ENCODE measurements around the gene ABHD16B.

ABHD16B gene

DNA sequence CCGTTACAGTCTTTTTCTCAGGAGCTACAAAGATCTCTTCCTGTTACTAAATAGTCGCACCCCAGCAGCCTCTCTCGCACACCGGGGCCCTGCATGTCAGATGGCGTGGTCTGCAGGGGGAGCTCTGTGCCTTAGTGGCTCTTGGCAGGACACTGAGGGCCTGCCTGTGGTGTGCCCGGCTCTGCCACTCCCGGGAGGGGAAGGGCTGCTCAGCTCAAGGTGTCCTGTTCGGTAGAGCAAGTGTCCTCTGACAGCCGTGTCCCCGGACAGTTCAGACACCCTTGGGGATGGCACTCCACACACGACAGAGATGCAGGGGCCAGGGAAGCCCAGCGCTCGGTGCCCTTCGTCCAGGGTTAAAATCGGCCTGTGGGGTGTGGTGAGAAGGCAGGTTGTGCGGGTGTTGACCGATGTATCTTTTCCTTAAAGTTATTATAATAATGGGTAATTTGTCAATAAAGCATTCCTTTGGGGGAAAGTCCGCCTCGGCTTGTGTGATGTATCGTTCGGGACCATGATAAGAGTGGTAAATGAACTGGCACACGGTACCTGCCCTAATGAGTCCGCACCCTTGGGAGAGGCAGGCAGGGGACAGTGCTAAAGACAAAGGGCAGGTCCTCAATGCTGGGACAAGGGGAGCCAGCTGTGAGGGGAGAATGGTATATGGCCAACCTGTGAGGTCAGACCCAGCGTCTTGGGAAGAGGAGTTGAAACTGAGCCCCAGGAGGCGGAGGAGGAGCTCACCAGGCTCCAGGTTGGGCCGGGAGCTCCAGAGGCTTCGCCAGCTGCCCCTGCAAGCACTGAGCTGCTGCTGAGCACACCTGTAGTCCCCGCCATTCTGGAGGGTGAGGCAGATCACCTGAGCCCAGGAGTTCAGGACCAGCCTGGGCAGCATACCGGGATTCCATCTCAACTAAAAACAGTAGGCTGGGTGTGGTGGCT, 30.0 kb downstream of the ABHD16B start:
- peaks cover 5% of the 10 kb centered on the region for H3K4me1 ChIP-seq (ENCODE audit: control insufficient read depth, insufficient read depth, low read length)
- H3K27ac ChIP-seq (ENCODE audit: low read depth, low read length), result no peak overlapping the region
- H3K4me3 ChIP-seq (ENCODE audit: low read length), result no peak overlapping the region
- H3K36me3 ChIP-seq (ENCODE audit: control insufficient read depth, insufficient read depth, low read length), result peaks cover 15% of the 10 kb centered on the region
- no peak overlapping the region for H3K9ac ChIP-seq (ENCODE audit: low read length)
- H3K27me3 ChIP-seq (ENCODE audit: control insufficient read depth, insufficient read depth, low read length), result no peaks in the 10 kb centered on the region

DNA sequence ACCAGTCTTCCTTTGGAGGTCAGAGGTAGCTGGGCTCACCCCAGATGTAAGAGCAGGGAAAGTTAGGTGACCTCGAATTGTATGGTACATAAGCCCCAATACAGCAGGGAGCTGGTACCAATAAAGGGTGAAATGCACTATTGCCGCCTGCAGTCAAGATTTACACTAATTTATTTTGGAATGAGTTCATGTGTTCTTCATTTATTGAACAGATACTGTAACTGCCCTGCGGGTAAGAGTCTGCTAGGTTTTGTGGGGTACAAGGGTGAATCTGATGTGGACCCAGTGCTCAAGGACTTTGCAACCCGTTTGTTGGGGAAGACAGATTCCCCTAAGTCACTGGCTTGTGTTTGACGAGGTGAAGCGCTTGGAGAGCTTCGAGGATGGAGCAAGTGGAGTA, 31.1 kb downstream of the ABHD16B start:
- Histone ChIP-seq H3K27ac (ENCODE audit: low read depth, low read length) (no peak overlapping the region), H3K4me1 (ENCODE audit: control insufficient read depth, insufficient read depth, low read length) (peaks cover 10% of the 10 kb centered on the region), H3K4me3 (ENCODE audit: low read length) (no peak overlapping the region), H3K9ac (ENCODE audit: low read length) (no peak overlapping the region), H3K27me3 (ENCODE audit: control insufficient read depth, insufficient read depth, low read length) (no peaks in the 10 kb centered on the region), H3K36me3 (ENCODE audit: control insufficient read depth, insufficient read depth, low read length) (peaks cover 15% of the 10 kb centered on the region)

DNA sequence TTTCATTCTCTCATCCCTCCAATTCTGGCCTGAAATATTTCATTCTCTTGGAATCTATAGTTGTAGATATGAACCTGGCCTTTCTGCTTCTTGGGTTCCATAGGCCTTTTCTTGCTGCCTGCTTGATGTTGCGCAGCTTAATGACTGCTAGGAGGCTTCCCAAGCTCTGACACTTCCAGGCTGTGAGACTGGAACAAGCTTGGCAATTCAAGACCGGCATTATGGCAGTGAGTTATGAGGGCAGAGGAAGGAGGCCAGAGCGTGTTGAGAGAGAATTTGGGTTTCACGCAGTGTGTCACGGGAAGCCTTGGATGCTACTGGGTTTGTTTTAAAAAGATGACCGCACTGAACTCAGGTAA, 32.7 kb downstream of the ABHD16B start:
- H3K4me1 ChIP-seq (ENCODE audit: control insufficient read depth, insufficient read depth, low read length), result peaks cover 10% of the 10 kb centered on the region
- H3K27ac ChIP-seq (ENCODE audit: low read depth, low read length), result no peak overlapping the region
- H3K9ac ChIP-seq (ENCODE audit: low read length), result no peak overlapping the region
- peak overlapping the region; percentile 57 for H3K4me3 ChIP-seq (ENCODE audit: low read length)
- H3K36me3 ChIP-seq (ENCODE audit: control insufficient read depth, insufficient read depth, low read length), result peaks cover 13% of the 10 kb centered on the region
- no peaks in the 10 kb centered on the region for H3K27me3 ChIP-seq (ENCODE audit: control insufficient read depth, insufficient read depth, low read length)

DNA sequence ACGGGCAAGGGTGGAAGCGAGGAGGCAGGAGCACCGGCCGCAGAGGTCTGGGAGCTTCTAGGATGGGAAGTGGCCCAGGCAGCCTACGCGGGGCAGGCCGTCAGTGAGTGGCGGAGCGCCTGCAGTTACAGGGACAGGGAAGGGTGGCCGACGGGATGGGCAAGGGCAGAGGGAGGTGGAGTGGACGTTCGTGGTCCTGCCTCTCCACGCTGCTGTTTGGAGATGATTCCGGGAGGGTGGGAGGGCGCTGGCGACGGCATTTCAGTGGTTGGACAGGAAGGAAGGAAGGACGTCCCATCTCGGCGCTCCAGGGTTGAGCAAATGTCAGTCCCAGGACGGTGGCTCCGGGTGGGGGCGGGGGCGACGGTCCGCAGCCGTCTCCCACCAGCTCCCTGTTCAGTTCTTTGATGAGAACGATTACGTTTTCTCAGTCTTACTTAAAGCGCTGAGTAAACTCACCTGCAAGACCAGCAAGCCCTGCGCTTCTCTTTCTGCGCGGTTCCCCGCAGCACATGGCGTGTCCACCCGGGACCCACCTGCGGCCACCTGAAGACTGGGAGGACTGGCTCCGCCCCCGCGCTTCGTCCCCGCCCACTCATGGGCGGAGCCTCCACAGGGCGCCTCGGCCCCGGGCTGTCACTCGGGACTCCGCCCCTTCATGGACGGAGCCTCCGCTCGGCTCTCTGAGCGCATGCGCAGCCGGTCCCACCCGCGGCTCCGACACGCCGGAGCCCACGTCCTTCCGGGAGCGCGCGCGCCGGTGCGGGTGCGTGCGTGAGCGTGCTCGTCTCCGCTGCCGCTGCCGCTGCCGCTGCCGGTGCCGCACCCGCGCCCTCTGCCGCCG, 33.3 kb downstream of the ABHD16B start, which contains the start of gene DNAJC5:
Gene DNAJC5 (plus strand): TSS at position 769 of the 844 bp plus-strand sequence. CDS start 33,220 bp downstream, outside the sequence.
- H3K36me3 ChIP-seq (ENCODE audit: control insufficient read depth, insufficient read depth, low read length), result peaks cover 7% of the 10 kb centered on the region
- peaks cover 10% of the 10 kb centered on the region for H3K4me1 ChIP-seq (ENCODE audit: control insufficient read depth, insufficient read depth, low read length)
- peak within 1 kb of the TSS; percentile 3 for H3K9ac ChIP-seq (ENCODE audit: low read length)

DNA sequence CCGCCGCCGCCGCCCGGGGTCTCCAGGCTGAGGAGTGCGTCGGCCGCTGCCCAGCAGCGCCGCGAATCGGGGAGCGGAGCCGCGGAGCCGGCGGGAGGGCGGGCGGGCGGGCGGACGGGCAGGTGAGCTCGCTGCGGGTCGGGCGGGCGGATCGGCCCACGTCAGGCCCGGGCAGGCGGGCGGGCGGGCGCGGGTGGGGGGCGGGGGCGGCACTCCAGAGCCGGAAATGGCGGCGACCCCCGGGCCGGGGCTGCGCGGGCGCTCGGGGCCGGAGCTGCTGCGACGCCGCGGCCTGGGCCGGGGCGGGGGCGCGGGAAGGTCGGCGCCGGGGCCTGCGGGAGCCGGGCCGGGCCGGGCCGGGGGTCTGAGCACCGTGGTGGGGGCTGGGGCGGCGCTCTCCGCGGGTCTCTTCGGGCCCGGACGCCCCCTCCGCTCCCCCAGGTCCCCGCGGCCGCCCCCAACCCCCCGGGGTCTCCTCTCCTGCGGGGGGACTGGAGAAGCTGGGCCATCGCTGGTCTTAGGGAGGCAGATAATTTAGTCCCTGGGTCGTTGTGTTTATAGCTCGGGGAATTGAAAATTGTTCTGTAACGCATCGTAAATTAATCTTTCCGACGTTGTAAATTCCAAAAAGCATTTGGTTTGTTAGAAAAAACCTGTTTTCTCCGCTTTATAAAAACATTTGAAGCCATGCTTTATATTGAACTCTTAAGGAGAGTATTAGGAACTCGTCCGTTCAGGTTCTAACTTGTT, 34.1 kb downstream of the ABHD16B start:
- Histone ChIP-seq H3K36me3 (ENCODE audit: control insufficient read depth, insufficient read depth, low read length) (no peaks in the 10 kb centered on the region), H3K27ac (ENCODE audit: low read depth, low read length) (peak overlapping the region; percentile 32), H3K4me1 (ENCODE audit: control insufficient read depth, insufficient read depth, low read length) (peaks cover 10% of the 10 kb centered on the region), H3K27me3 (ENCODE audit: control insufficient read depth, insufficient read depth, low read length) (no peaks in the 10 kb centered on the region), H3K9ac (ENCODE audit: low read length) (peak overlapping the region; percentile 3), H3K4me3 (ENCODE audit: low read length) (peak overlapping the region; percentile 59)

More for the DNA sequence above, 33.3 kb downstream of the ABHD16B start, which contains the start of gene DNAJC5:
- no peaks in the 10 kb centered on the region for H3K27me3 ChIP-seq (ENCODE audit: control insufficient read depth, insufficient read depth, low read length)
- H3K27ac ChIP-seq (ENCODE audit: low read depth, low read length), result peak within 1 kb of the TSS; percentile 32
- peak within 1 kb of the TSS; percentile 59 for H3K4me3 ChIP-seq (ENCODE audit: low read length)

DNA sequence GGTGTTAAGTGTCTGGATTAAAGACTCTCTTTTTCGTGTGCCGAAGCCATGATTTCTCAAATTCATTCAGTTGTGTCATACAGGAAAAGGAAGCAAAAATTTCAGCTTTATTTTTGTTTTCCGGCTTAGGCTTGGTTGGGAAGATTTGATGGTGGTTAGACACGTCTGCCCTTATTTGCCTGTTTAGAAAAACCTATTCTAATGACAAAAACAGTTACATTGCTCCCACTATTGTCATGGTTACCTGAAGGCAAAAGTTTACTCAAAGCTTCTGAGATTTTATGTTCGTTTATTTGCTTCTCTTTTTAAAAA, 34.6 kb downstream of the ABHD16B start:
- Histone ChIP-seq H3K27ac (ENCODE audit: low read depth, low read length) (peak overlapping the region; percentile 32), H3K4me1 (ENCODE audit: control insufficient read depth, insufficient read depth, low read length) (peaks cover 10% of the 10 kb centered on the region), H3K27me3 (ENCODE audit: control insufficient read depth, insufficient read depth, low read length) (no peaks in the 10 kb centered on the region), H3K4me3 (ENCODE audit: low read length) (peak overlapping the region; percentile 59), H3K36me3 (ENCODE audit: control insufficient read depth, insufficient read depth, low read length) (no peaks in the 10 kb centered on the region), H3K9ac (ENCODE audit: low read length) (peak overlapping the region; percentile 3)

DNA sequence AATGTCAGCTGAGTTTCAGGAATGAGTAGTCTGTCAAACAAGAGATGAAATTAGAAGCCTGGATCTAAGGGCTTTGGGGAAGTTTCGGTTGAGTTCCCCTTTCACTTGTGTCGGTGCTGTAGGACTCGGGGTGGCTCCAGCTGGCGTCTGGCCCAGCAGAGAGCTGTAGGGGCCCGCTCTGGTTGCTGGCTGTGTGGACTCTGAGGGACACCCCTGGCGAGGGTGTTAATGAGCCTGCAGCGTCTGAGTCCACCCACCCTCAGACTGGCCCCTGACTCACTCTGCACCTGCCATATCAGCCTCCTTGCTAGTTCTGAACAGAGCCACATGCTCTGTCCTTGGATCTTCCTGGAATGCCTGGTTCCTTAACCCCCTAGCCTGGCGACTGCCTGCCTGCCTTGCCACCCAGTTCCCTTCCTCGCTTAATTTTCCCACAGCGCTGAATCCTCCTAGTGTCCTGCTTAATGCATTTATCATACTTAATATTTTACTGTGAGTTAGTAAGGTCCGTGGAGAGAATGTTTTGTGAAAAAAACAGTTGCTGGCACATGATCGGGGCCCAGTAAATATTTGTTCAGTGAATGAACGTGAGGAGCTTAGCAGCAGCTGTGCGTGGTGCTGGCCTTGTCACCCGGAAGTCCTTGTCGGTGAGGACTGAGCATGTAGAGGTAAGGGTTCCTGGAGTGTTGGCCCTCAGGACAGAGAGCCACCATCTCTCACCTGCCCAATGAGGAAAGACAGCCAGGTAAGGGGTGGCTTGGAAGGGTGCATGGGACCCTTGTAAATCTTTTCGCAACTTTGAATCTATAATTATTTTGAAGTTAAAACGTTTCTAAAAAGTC, 35.2 kb downstream of the ABHD16B start:
- Histone ChIP-seq H3K36me3 (ENCODE audit: control insufficient read depth, insufficient read depth, low read length) (no peaks in the 10 kb centered on the region), H3K27ac (ENCODE audit: low read depth, low read length) (peak overlapping the region; percentile 32), H3K4me1 (ENCODE audit: control insufficient read depth, insufficient read depth, low read length) (peaks cover 10% of the 10 kb centered on the region), H3K9ac (ENCODE audit: low read length) (peak overlapping the region; percentile 22), H3K27me3 (ENCODE audit: control insufficient read depth, insufficient read depth, low read length) (no peaks in the 10 kb centered on the region), H3K4me3 (ENCODE audit: low read length) (peak overlapping the region; percentile 59)

DNA sequence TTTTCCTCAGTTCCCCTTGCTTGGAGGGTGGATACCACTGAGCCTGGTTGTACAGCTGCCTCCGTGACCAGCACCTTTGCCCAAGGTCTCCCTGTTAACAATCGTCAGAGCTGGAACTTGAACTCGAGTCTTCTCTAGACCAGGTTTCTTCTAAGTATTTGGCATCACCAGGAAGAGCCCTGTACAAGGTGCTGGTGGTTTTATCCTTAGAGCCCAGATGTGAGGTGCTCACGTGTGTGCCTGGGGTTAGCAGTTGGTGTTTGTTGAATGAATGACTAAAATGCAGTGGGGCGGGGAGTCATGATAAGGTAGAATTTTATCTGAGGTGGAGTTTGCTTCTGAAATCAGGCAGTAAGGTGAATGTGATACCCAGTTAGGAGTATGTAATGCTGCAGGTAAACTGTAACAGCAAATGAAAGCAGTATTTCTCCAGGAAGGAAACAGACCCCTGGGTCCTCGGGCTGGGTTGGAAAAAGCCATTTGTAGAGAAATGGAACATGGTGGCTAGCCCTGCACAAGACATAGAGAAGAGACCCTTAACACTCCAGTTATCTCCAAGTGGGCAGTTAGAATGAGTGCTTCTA, 36.8 kb downstream of the ABHD16B start:
- H3K27ac ChIP-seq (ENCODE audit: low read depth, low read length), result no peak overlapping the region
- no peak overlapping the region for H3K9ac ChIP-seq (ENCODE audit: low read length)
- peaks cover 10% of the 10 kb centered on the region for H3K4me1 ChIP-seq (ENCODE audit: control insufficient read depth, insufficient read depth, low read length)
- H3K36me3 ChIP-seq (ENCODE audit: control insufficient read depth, insufficient read depth, low read length), result no peaks in the 10 kb centered on the region
- H3K27me3 ChIP-seq (ENCODE audit: control insufficient read depth, insufficient read depth, low read length), result no peaks in the 10 kb centered on the region
- no peak overlapping the region for H3K4me3 ChIP-seq (ENCODE audit: low read length)

DNA sequence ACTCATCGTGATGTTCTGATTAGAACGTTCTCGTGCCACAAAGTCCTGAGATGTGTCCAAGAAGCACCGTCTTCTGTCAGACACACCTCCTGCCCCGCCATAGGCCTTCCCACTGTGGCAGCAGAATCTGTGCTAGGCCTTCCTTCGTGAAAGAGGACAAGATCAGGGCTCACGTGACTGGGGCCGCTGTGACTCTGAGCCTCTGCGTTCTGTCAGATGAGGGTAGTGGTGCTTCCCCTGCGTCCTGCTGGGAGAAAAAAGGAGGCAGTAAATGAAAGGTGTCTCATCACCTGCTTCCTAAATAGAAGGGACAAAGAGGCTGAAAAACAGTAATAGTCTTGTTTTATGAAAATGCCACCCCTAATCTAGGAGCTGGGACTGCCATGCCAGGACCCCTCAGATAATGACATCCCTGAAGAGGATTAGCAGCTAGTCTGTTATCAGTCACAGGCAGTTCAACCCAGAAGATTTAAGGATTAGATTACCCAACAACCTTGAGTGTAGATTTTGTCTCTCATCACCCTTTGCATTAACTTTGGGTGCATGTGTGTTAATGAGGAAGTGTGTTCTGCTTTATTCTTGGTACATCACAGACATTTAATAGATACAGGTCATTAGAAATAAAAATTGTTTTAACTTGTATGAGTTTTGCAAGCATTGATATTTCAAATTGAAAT, 37.7 kb downstream of the ABHD16B start:
- Histone ChIP-seq H3K27me3 (ENCODE audit: control insufficient read depth, insufficient read depth, low read length) (no peaks in the 10 kb centered on the region), H3K27ac (ENCODE audit: low read depth, low read length) (no peak overlapping the region), H3K4me3 (ENCODE audit: low read length) (no peak overlapping the region), H3K36me3 (ENCODE audit: control insufficient read depth, insufficient read depth, low read length) (no peaks in the 10 kb centered on the region), H3K9ac (ENCODE audit: low read length) (no peak overlapping the region), H3K4me1 (ENCODE audit: control insufficient read depth, insufficient read depth, low read length) (peaks cover 10% of the 10 kb centered on the region)

DNA sequence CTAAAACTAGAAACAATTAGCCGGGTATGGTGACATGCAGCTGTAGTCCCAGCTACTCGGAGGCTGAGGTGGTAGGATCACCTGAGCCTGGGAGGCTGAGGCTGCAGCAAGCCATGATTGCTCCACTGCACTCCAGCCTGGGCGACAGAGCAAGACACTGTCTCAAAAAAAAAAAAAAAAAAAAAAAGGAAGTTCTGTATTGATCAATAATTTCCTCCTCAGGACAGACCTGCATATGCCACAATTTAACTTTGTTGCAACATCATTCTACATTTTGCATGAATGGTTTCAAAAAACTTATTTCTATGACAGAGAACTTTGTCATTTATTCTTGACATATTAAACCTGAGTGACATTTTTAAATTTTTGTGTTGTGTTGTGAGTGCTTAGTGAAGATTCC, 39.1 kb downstream of the ABHD16B start:
- Histone ChIP-seq H3K4me1 (ENCODE audit: control insufficient read depth, insufficient read depth, low read length) (peaks cover 10% of the 10 kb centered on the region), H3K9ac (ENCODE audit: low read length) (no peak overlapping the region), H3K27ac (ENCODE audit: low read depth, low read length) (no peak overlapping the region), H3K27me3 (ENCODE audit: control insufficient read depth, insufficient read depth, low read length) (no peaks in the 10 kb centered on the region), H3K4me3 (ENCODE audit: low read length) (no peak overlapping the region), H3K36me3 (ENCODE audit: control insufficient read depth, insufficient read depth, low read length) (no peaks in the 10 kb centered on the region)

Measured in rectal smooth muscle tissue (tissue), 1 donor.